Germinal center (tissue), 1 donor: ENCODE data around the gene EFCAB14.
"Not testable (repeated sequence)": the region's sequence is repeated elsewhere in the genome, so short reads cannot be mapped to it uniquely, and the experiment has no call there.

ENCODE experiments used
- DNase-seq: peaks from one replicate; pipeline ENCODE4 v3.0.0; 2012; ENCODE audit warnings: mixed read lengths, low spot score

The EFCAB14 gene

DNA sequence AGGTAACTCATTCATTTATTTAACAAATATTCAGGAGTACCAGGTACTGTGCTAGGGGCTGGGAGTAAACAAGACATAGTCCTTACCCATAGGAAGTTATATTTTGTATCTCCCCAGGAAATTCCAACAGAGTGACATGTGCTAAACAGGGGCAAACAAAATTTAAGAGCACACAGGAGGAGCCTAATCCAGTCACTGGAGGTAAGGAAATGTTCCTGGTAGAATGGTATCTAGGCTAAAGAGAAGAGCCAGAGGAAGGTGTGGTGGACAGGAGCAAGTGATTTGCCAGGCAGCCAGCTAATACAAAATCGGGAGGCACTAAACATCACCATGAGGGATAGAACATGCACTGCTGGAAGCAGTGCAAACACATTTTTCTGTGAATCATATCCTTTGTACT lies 36.9 kb downstream of the EFCAB14 start:
- no peak for DNase-seq

DNA sequence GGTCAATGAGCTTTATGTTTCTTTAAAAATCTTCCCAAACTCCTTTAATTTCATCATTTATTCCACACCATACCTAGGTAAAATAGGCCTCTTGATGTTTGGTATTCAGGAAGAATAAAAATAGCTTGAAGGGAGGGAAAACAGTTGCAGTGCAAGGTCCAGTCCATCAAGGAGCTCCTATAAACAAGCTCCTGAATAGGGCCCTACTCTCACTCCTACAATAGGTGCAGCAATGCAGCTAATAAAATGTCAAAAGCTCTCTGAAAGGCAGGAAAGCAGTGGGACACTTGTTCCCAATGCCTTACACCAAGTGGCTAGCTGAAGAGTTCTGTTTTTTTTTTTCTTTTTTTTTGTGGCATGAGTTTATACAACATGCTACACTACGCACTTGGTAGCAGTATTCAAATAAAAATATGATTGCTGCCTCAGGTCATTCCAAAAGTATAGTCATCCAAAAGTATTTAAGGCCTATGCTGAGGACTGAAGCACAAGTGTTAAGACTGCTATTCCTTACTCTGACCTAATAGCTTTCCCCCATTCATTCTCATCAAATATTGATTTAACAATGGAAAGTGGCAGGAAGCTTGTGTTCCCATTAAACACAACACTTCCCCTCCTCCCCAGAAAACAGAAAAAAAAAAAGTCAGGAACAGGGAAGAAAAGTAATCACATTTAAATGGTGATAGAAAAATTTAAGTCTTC lies 37.4 kb downstream of the EFCAB14 start:
- DNase-seq: no peak

DNA sequence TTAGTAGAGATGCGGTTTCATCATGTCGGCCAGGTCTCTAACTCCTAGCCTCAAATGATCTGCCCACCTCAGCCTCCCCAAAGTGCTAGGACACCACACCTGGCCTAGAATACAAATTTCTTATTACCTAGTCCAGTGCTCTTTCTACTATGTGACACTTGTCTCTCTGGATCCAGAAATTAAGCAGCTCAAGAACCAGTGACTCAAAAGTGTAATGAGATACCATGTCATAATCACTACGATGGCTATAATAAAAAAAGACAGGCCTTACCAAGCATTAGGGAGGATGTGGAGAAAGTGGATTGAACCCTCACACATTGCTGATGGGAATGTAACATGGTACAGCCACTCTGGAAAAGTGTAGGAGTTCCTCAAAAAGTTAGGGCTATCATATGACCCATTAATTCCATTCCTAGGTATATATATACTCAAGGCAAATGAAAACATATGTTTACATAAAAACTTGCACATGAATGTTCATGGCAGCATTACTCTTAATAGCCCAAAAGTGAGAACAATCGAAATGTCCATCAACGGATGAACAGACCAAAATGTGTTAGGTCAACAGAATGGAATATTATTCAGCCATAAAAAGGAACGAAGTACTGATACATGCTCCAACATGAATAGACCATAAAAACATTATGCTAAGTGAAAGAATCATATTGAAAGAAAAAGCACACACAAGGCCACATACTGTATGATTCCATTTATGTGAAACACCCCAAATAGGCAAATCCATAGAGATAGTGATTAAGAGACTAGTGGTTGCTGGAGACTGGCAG lies 38.9 kb downstream of the EFCAB14 start:
- no peak for DNase-seq

DNA sequence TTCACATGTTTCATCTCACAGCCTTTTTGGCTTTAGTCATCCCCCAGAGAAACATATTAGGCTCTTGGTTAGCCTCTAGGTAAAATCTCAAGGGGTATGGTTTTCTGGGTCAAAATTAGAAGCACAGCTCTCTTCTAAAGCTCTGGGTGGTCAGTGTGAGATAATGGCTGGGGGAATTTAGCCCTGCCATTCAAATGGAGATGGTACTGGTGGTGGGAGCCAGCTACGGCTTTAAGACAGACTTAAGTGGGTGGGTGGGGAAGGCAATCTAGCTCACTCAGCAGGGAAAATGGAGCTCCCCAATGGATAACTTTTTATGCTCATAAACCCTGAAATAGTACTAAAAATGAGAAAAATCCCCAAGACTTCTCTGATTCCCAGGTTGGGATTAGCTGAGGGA lies 41.6 kb downstream of the EFCAB14 start:
- no peak for DNase-seq

DNA sequence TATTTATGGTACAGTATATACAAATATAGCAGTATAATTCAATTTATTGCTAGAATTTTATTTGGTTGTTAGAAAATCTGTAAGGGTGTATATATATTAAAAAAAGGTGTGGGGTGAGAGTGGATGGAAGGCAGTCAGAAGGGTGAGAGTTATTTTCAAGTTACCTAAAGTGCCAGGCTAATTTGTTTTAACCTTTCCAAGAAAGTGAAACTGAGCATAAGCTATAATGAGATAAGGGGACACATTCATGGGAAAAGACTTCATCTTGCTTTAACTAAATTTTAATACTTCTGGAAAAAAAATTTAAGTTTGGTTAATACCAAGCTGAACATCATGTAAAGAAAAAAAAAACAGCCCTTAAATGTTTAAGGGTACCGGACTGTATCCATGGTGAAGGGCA lies 42.4 kb downstream of the EFCAB14 start:
- no peak for DNase-seq

- DNase-seq: no peak
These were observed 43.2 kb downstream of the EFCAB14 start for GRCh38 chr1:46675549-46676314.

DNA sequence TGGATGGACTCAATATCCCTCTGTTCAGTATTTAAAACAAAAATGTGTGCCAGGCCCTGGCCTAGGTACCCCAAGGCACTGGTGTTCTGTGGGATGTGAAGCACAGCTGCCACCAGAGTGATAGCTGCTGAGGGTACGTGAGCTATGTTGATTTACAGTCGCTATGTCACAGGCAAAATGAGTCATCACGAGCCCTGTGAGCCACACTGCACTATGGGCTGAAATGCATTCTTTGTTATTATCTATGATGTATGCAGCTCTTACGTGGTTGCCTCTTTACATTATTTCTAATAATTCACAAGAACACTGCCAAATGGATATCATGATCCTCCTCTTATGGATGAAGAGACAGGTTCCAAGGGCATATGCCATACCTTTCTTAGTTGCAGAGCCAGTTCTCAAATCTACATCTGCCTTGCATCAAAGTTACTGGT lies 45.1 kb downstream of the EFCAB14 start:
- no peak for DNase-seq

GRCh38 chr1:46672696-46673095 lies 46.2 kb downstream of the EFCAB14 start:
- no peak for DNase-seq

GRCh38 chr1:46671554-46671953 lies 47.4 kb downstream of the EFCAB14 start, which contains the start of gene TEX38:
Gene TEX38, plus strand, starts transcription at chr1:46671854. Its CDS starts 81 bp downstream, at chr1:46671935.
- no peak for DNase-seq

DNA sequence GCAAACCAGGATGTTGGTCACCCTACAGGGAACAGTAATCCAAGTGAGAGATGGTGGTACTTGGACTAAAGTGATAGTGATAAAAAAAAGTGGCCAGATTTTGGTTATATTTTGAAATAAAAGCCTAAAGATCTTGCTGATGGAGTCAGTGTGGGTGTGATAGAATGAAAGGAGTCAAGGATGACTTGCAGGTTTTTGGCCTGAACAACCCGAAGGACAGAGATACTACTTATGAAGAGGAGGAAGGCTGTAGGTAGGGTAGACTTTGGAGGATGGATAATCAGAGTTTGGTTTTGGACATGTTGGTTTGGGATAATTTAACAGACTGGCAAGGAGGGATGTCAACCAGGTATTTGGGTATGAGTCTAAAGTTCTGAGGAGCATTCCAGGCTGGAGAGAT lies 48.8 kb downstream of the EFCAB14 start:
- DNase-seq: no peak

DNA sequence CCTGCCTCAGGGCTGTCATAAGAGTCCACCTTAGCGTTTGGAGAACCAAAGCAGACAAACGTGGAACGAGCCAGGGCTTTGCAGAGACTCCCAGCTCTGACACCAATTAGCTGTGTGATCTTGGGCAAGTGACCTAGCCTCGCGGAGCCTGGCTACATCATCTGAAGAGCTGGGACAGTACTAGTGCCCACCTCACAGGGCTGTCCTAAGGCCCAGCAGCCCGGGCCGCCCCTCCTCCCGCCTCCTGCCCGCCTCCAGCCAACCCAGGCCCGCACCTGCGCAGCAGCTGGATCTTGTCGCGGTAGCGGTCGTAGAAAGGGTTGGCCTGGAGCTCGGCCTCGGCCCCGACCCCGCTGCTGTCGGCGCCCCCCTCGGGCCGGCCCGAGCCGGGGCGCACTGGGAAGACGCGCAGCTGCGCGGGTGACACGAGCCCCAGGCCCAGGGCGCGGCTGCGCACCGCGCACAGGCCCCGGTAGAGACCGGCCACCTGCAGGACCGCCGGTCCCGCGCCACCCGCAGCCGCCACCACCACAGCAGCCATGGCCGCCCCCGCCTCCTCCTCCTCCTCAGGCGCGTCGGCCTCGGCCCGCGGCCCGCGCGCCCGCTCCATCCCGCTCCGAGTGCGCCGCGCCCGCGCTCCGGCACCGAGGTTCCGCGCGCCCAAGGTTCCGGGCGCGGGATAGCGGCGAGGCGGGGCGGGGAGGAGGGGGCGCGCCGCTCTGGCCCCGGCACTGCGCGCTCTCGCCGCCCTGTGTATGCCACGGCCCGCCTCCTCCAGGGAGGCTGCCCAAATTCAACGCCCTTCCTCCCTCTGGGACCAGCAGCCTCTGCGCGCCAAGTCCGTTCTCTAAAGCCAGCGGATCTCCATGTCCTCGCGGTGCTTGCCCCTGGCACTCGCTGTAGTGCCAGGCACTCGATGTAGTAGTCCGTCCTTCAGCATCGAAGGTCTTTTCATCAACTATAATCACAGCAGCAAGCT lies 50.8 kb downstream of the EFCAB14 start, which contains the start of gene ATPAF1:
Gene ATPAF1 (minus strand): TSS at position 583 of the 979 bp plus-strand sequence. CDS start 42 bp downstream, at position 541.
- DNase-seq: peak; percentile 81

- no peak for DNase-seq
These were observed 52.9 kb downstream of the EFCAB14 start for GRCh38 chr1:46665983-46666382.

GRCh38 chr1:46662919-46663318 lies 56.0 kb downstream of the EFCAB14 start:
- not testable (repeated sequence) for DNase-seq

DNA sequence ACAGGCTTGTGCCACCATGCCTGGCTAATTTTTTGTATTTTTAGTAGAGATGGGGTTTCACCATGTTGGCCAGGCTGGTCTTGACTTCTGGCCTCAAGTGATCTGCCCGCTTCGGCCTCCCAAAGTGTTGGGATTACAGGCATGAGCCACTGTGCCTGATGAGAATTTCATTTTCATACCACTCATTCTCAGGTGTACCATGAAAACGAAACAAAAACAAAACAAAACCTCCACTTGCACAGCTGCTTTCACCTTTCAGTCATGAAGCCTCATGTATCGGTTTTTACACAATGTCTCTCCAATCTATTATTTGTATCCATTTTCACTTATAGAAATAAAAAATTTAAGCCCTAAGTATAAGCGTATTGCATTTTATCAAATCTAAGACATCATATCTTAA lies 58.8 kb downstream of the EFCAB14 start:
- not testable (repeated sequence) for DNase-seq

GRCh38 chr1:46659307-46659870 lies 59.5 kb downstream of the EFCAB14 start:
- no peak for DNase-seq

DNA sequence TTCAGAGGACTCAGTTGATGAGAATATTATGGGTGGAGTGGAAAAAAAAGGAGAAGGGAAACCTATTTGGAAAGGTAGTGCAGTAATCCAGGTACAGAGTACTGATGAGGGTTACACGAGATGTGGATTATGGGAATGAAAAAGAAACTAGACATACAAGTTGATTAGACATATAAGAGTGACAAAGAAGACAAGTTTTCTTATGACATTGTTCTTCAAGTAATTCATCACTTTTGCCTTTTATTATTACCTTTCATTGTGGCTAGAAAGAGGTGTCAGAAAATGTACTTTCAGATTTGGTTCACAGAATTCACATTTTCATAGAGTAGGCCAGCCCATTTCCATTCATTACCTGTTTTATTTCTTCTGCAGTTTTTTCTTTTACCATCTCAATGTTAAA lies 61.1 kb downstream of the EFCAB14 start:
- no peak for DNase-seq

DNA sequence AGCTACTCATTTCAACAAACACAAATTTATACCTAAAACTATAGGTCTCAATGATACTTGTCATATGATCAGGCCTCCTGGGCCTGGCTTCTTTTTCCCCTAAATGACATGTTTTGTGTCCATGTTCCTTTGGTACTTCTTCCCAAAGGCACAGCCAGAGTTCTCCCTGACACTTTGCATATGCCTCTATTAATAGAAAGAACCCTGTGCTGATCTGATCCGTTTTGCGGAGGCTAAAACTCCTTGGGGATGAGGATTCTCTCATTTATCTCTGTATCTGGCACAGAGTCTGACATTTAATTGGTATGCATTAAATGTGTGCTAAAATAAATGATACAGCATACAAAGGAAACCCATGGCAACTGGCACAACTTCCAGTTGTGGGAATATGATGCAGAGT lies 62.3 kb downstream of the EFCAB14 start:
- DNase-seq: no peak

DNA sequence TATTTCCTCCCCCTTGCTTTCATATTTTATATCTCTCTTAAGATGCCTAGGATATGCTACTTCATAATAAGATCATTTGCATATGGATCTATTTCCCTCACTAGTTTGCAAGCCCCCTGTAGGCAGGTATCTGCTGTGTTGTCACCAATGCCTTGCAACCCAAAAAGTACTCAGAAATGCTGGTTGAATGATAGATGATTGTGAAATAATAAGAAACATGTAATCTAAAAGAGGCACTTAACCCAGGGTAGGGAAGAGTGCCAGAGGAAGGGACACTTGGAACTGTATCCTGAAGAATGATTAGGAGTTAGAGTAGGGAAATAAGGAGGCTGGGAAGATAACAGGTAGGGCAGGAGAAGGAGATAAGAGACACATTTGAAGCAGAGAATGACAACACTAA lies 63.1 kb downstream of the EFCAB14 start:
- no peak for DNase-seq

DNA sequence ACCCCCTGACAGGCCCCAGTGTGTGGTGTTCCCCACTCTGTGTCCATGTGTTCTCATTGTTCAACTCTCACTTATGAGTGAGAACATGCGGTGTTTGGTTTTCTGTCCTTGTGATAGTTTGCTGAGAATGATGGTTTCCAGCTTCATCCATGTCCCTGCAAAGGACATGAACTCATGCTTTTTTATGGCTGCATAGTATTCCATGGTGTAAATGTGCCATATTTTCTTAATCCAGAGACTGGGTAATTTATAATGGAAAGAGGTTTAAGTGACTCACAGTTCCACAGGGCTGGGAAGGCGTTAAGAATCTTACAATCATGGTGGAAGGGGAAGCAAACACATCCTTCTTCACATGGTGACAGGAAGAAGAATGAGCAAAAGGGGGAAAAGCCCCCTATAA lies 64.2 kb downstream of the EFCAB14 start:
- DNase-seq: not testable (repeated sequence)

- DNase-seq: no peak
These were observed 64.9 kb downstream of the EFCAB14 start for GRCh38 chr1:46654012-46654411.

GRCh38 chr1:46653405-46653958 lies 65.4 kb downstream of the EFCAB14 start:
- no peak for DNase-seq
